ENCODE results near the gene TC2N. TPM values are rescaled to one million over a fixed set of nuclear protein-coding genes. Genes with fewer than 3 reads are reported as not detected.
"Not testable (repeated sequence)": the region's sequence is repeated elsewhere in the genome, so short reads cannot be mapped to it uniquely, and the experiment has no call there.

Gene TC2N
- total RNA-seq, 1 donor from 2014 or later = 19.4 TPM

GRCh38 chr14:91899806-91900205, 32.5 kb upstream of the TC2N start:
- Mint-ChIP-seq H3K4me3 (no peak overlapping the region), H3K27ac (no peak overlapping the region), H3K36me3 (no peaks in the 10 kb centered on the region), H3K9me3 (no peaks in the 10 kb centered on the region), H3K4me1 (ENCODE audit: unreplicated experiment) (peaks cover 6% of the 10 kb centered on the region), H3K27me3 (peaks cover 18% of the 10 kb centered on the region)
- no peak for TF ChIP-seq CTCF (conservative IDR thresholded peaks at IDR 0.05)
- no peak for DNase-seq (ENCODE audit: extremely low spot score, unreplicated experiment)

GRCh38 chr14:91899213-91899612, 31.9 kb upstream of the TC2N start:
- no peak for DNase-seq (ENCODE audit: extremely low spot score, unreplicated experiment)
- no peak overlapping the region for H3K4me3 Mint-ChIP-seq
- H3K9me3 Mint-ChIP-seq = no peaks in the 10 kb centered on the region
- H3K36me3 Mint-ChIP-seq = no peaks in the 10 kb centered on the region
- no peak overlapping the region for H3K27ac Mint-ChIP-seq
- peaks cover 6% of the 10 kb centered on the region for H3K4me1 Mint-ChIP-seq (ENCODE audit: unreplicated experiment)
- no peak for TF ChIP-seq CTCF (conservative IDR thresholded peaks at IDR 0.05)
- peaks cover 18% of the 10 kb centered on the region for H3K27me3 Mint-ChIP-seq

GRCh38 chr14:91898372-91898771, 31.0 kb upstream of the TC2N start:
- Mint-ChIP-seq H3K9me3 (no peaks in the 10 kb centered on the region), H3K4me1 (ENCODE audit: unreplicated experiment) (peaks cover 6% of the 10 kb centered on the region), H3K27ac (no peak overlapping the region), H3K36me3 (no peaks in the 10 kb centered on the region), H3K27me3 (peaks cover 12% of the 10 kb centered on the region), H3K4me3 (no peak overlapping the region)
- no peak for TF ChIP-seq CTCF (conservative IDR thresholded peaks at IDR 0.05)
- DNase-seq (ENCODE audit: extremely low spot score, unreplicated experiment) = no peak

GRCh38 chr14:91897716-91898115, 30.4 kb upstream of the TC2N start:
- H3K27me3 Mint-ChIP-seq; DNase-seq (ENCODE audit: extremely low spot score, unreplicated experiment); H3K4me1 Mint-ChIP-seq (ENCODE audit: unreplicated experiment); H3K9me3 Mint-ChIP-seq; H3K36me3 Mint-ChIP-seq; H3K4me3 Mint-ChIP-seq; H3K27ac Mint-ChIP-seq: not testable (repeated sequence)

GRCh38 chr14:91897106-91897701, 29.9 kb upstream of the TC2N start:
- Mint-ChIP-seq H3K36me3 (no peaks in the 10 kb centered on the region), H3K27ac (no peak overlapping the region), H3K4me3 (no peak overlapping the region), H3K27me3 (peaks cover 10% of the 10 kb centered on the region), H3K9me3 (no peaks in the 10 kb centered on the region), H3K4me1 (ENCODE audit: unreplicated experiment) (peaks cover 6% of the 10 kb centered on the region)
- no peak for DNase-seq (ENCODE audit: extremely low spot score, unreplicated experiment)
- TF ChIP-seq CTCF (conservative IDR thresholded peaks at IDR 0.05) = no peak

GRCh38 chr14:91896419-91896818, 29.1 kb upstream of the TC2N start:
- no peak for DNase-seq (ENCODE audit: extremely low spot score, unreplicated experiment)
- Mint-ChIP-seq H3K4me3 (no peak overlapping the region), H3K4me1 (ENCODE audit: unreplicated experiment) (peaks cover 6% of the 10 kb centered on the region), H3K27me3 (peaks cover 10% of the 10 kb centered on the region), H3K36me3 (no peaks in the 10 kb centered on the region), H3K27ac (no peak overlapping the region), H3K9me3 (no peaks in the 10 kb centered on the region)
- TF ChIP-seq CTCF (conservative IDR thresholded peaks at IDR 0.05) = no peak

All from type B pancreatic cell (in vitro differentiated cells).